Measurements from ENCODE around the gene CCDC40.

- TF ChIP-seq CTCF (conservative IDR thresholded peaks at IDR 0.05; ENCODE audit: low read length) (no peak), EZH2phosphoT487 (IDR thresholded peaks at IDR 0.05; ENCODE audit: borderline replicate concordance, low read depth, low read length) (no peak)
Measured at GRCh38 chr17:80115159-80115558, 78.7 kb downstream of the CCDC40 start.
